HepG2 (cell line): ENCODE data around the gene OR2B2. TPM values are rescaled to one million over a fixed set of nuclear protein-coding genes. Genes with fewer than 3 reads are reported as not detected.

Experiments
- DPF2 ChIP-seq: sonication (generic); formaldehyde crosslinking; IDR thresholded peaks from 2 replicates; pipeline ENCODE4 v1.4.0; 2020; ENCODE audit warnings: mild to moderate bottlenecking, low read depth, missing genetic modification reagents, borderline replicate concordance
- KMT2B ChIP-seq: IDR thresholded peaks from 2 replicates; pipeline ENCODE4 v1.6.1; 2016; ENCODE audit warnings: missing genetic modification reagents, missing compliant biosample characterization
- MEIS2 ChIP-seq: sonication (generic); formaldehyde crosslinking; IDR thresholded peaks from 2 replicates; pipeline ENCODE4 v1.9.0; 2021; ENCODE audit warnings: mild to moderate bottlenecking, missing genetic modification reagents
- SNAPC5 ChIP-seq: sonication (generic); formaldehyde crosslinking; IDR thresholded peaks from 2 replicates; pipeline ENCODE4 v1.8.1; 2023; ENCODE audit warnings: mild to moderate bottlenecking, missing genetic modification reagents, borderline replicate concordance
- TARDBP ChIP-seq: sonication (generic); formaldehyde crosslinking; IDR thresholded peaks from 2 replicates; pipeline ENCODE4 v1.8.0; 2022; ENCODE audit warnings: mild to moderate bottlenecking, missing genetic modification reagents
- ZFP91 ChIP-seq: sonication (generic); formaldehyde crosslinking; IDR thresholded peaks from 2 replicates; pipeline ENCODE4 v1.9.0; 2022; ENCODE audit warnings: missing genetic modification reagents, mild to moderate bottlenecking, borderline replicate concordance
- ZNF263 ChIP-seq: sonication (generic); formaldehyde crosslinking; IDR thresholded peaks from 2 replicates; pipeline ENCODE4 v1.4.0; 2020; ENCODE audit warnings: missing genetic modification reagents
- ZNF292 ChIP-seq: sonication (generic); formaldehyde crosslinking; IDR thresholded peaks from 2 replicates; pipeline ENCODE4 v1.8.1; 2022; ENCODE audit warnings: mild to moderate bottlenecking, low read depth, missing genetic modification reagents, borderline replicate concordance
- ZNF510 ChIP-seq: sonication (generic); formaldehyde crosslinking; IDR thresholded peaks from 2 replicates; pipeline ENCODE4 v1.4.0; 2020; ENCODE audit warnings: low read depth, mild to moderate bottlenecking, missing genetic modification reagents
- ZNF644 ChIP-seq: IDR thresholded peaks from 2 replicates; pipeline ENCODE4 v1.6.1; 2016; ENCODE audit warnings: low read depth
- polyA plus RNA-seq, 8 experiments: library from polyadenylated mRNA; depleted of rRNA in 3 of 8; stranded (reverse) in 7 of 8; unstranded in 1 of 8; fragments of >200 nt; fragmentation: Illumina TruSeq in 4 of 8; extraction: Trizol in 4 of 8; gene quantifications; 2 replicates each; pipeline versions ENCODE4 v1.2.1 to v1.2.3, GENCODE V29; 2011 to 2016; ENCODE audit warnings: low read depth in 4 of 8, missing spikeins in 1 of 8, mixed read lengths in 1 of 8; ENCODE audit not compliant: insufficient read depth in 1 of 8
- total RNA-seq, 5 experiments: library from RNA; depleted of rRNA; stranded (reverse); fragments of >200 nt; fragmentation: Illumina TruSeq; extraction: Trizol; gene quantifications; 2 replicates each; pipeline ENCODE4 v1.2.3, GENCODE V29; 2016; ENCODE audit warnings: low read depth in 1 of 5
- TF ChIP-seq, protein P1 (sequence below): sonication (generic); formaldehyde crosslinking; IDR thresholded peaks from 2 replicates; pipeline ENCODE4 v1.8.0; 2022; ENCODE audit warnings: mild to moderate bottlenecking, missing genetic modification reagents, borderline replicate concordance
- TF ChIP-seq, protein P2 (sequence below), 2 experiments: sonication (generic) in 1 of 2; formaldehyde crosslinking in 1 of 2; IDR thresholded peaks; 2 replicates each; pipeline versions ENCODE4 v1.4.0 to v1.6.1; 2016 to 2020; ENCODE audit warnings: borderline replicate concordance in 1 of 2, low read depth in 1 of 2, mild to moderate bottlenecking in 1 of 2, missing genetic modification reagents in 1 of 2
- TF ChIP-seq, protein P3 (sequence below): sonication (generic); formaldehyde crosslinking; IDR thresholded peaks from 2 replicates; pipeline ENCODE4 v1.4.0; 2020; ENCODE audit warnings: mild to moderate bottlenecking, missing genetic modification reagents

The OR2B2 gene
- total and polyA plus RNA-seq, 2 of the 13 experiments (the other 11 are each of a cell fraction or from before 2014, with no cell fraction given) = not detected

- no peak for TF ChIP-seq ZNF644 (CRISPR knock-in tag)
- TF ChIP-seq TARDBP (CRISPR knock-in tag) = peak; percentile 80
- TF ChIP-seq, protein P1, sequence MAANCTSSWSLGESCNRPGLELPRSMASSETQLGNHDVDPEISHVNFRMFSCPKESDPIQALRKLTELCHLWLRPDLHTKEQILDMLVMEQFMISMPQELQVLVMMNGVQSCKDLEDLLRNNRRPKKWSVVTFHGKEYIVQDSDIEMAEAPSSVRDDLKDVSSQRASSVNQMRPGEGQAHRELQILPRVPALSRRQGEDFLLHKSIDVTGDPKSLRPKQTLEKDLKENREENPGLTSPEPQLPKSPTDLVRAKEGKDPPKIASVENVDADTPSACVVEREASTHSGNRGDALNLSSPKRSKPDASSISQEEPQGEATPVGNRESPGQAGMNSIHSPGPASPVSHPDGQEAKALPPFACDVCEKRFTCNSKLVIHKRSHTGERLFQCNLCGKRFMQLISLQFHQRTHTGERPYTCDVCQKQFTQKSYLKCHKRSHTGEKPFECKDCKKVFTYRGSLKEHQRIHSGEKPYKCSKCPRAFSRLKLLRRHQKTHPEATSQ (CRISPR knock-in tag) = peak; percentile 19; the same call in 1 of the 2 replicates
- no peak; the same call in 1 of the 2 replicates for TF ChIP-seq MEIS2 (CRISPR knock-in tag)
- 0 out of 2 replicates have a peak, but pooled peaks have one; percentile 30 for TF ChIP-seq ZNF510
- TF ChIP-seq, protein P2, sequence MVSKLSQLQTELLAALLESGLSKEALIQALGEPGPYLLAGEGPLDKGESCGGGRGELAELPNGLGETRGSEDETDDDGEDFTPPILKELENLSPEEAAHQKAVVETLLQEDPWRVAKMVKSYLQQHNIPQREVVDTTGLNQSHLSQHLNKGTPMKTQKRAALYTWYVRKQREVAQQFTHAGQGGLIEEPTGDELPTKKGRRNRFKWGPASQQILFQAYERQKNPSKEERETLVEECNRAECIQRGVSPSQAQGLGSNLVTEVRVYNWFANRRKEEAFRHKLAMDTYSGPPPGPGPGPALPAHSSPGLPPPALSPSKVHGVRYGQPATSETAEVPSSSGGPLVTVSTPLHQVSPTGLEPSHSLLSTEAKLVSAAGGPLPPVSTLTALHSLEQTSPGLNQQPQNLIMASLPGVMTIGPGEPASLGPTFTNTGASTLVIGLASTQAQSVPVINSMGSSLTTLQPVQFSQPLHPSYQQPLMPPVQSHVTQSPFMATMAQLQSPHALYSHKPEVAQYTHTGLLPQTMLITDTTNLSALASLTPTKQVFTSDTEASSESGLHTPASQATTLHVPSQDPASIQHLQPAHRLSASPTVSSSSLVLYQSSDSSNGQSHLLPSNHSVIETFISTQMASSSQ (IDR thresholded peaks at IDR 0.05; ENCODE audit: low read depth) = peak; percentile 51; the same call in 1 of the 2 replicates
- TF ChIP-seq, protein P2 (CRISPR knock-in tag; IDR thresholded peaks at IDR 0.05; ENCODE audit: borderline replicate concordance) = no peak
- no peak for TF ChIP-seq ZNF263 (CRISPR knock-in tag)
- TF ChIP-seq SNAPC5 = 0 out of 2 replicates have a peak, but pooled peaks have one; percentile 57
- no peak for TF ChIP-seq DPF2 (CRISPR knock-in tag)
- no peak for TF ChIP-seq ZNF292 (CRISPR knock-in tag)
- TF ChIP-seq ZFP91 = peak; percentile 44
- peak; percentile 89; the same call in 1 of the 2 replicates for TF ChIP-seq KMT2B (CRISPR knock-in tag)
- TF ChIP-seq, protein P3, sequence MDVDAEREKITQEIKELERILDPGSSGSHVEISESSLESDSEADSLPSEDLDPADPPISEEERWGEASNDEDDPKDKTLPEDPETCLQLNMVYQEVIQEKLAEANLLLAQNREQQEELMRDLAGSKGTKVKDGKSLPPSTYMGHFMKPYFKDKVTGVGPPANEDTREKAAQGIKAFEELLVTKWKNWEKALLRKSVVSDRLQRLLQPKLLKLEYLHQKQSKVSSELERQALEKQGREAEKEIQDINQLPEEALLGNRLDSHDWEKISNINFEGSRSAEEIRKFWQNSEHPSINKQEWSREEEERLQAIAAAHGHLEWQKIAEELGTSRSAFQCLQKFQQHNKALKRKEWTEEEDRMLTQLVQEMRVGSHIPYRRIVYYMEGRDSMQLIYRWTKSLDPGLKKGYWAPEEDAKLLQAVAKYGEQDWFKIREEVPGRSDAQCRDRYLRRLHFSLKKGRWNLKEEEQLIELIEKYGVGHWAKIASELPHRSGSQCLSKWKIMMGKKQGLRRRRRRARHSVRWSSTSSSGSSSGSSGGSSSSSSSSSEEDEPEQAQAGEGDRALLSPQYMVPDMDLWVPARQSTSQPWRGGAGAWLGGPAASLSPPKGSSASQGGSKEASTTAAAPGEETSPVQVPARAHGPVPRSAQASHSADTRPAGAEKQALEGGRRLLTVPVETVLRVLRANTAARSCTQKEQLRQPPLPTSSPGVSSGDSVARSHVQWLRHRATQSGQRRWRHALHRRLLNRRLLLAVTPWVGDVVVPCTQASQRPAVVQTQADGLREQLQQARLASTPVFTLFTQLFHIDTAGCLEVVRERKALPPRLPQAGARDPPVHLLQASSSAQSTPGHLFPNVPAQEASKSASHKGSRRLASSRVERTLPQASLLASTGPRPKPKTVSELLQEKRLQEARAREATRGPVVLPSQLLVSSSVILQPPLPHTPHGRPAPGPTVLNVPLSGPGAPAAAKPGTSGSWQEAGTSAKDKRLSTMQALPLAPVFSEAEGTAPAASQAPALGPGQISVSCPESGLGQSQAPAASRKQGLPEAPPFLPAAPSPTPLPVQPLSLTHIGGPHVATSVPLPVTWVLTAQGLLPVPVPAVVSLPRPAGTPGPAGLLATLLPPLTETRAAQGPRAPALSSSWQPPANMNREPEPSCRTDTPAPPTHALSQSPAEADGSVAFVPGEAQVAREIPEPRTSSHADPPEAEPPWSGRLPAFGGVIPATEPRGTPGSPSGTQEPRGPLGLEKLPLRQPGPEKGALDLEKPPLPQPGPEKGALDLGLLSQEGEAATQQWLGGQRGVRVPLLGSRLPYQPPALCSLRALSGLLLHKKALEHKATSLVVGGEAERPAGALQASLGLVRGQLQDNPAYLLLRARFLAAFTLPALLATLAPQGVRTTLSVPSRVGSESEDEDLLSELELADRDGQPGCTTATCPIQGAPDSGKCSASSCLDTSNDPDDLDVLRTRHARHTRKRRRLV (CRISPR knock-in tag) = no peak; the same call in 1 of the 2 replicates
Measured at GRCh38 chr6:27902335-27903314, 9.6 kb downstream of the OR2B2 start (continued).
